Astrocyte (in vitro differentiated cells and primary cell): ENCODE measurements around the gene MCRS1.

ENCODE experiments used
- CTCF ChIP-seq: IDR thresholded peaks from 2 replicates; pipeline ENCODE4 v1.5.1; 2011; ENCODE audit warnings: low read depth, mild to moderate bottlenecking, inconsistent platforms, low read length, moderate library complexity; ENCODE audit not compliant: insufficient read depth
- EZH2 ChIP-seq: IDR thresholded peaks from 2 replicates; pipeline ENCODE4 v1.6.1; 2012; ENCODE audit warnings: mild to moderate bottlenecking, low read length, inconsistent platforms; ENCODE audit not compliant: insufficient read depth

DNA sequence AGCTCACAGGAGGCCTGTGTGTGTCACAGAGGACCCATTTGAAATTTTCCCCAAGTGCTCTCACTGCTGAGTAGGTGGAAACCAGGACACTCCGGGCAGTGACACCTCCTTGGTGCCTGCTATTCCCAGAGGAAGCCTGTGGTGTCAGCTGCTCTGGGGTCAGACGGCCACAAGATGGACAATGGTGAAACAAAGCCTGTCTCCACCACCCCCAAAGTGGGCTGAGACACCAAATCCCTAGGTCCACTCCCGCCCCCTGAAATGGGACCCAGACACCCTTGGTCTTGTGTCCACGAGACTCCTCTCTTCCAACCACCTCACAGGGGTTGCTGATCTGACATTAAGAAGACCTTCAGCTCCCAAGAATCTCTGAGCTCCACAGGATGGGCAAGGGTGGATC lies 22.1 kb downstream of the MCRS1 start:
- TF ChIP-seq CTCF (no peak), EZH2 (no peak)
